OCI-LY1 (cell line): ENCODE results near the gene IDS.

ENCODE experiments used
- CTCF ChIP-seq: fragments of 200-600 bp; sonication (generic), shearing (Covaris generic); IDR thresholded peaks from 2 replicates; pipeline ENCODE4 v1.5.1; 2017; ENCODE audit warnings: mild to moderate bottlenecking, antibody characterized with exemption, low read length, moderate library complexity, mixed read lengths
- EZH2 ChIP-seq: fragments of 200-600 bp; sonication (generic), shearing (Covaris generic); IDR thresholded peaks from 2 replicates; pipeline ENCODE4 v1.8.0; 2017; ENCODE audit warnings: borderline replicate concordance, mixed run types, mild to moderate bottlenecking, antibody characterized with exemption, low read length, moderate library complexity, mixed read lengths

GRCh38 chrX:149495573-149496071 is 9.5 kb downstream of the IDS start:
- TF ChIP-seq CTCF, result no peak
- TF ChIP-seq EZH2, result no peak
